B cell (primary cell): ENCODE data around the gene ARHGAP26. TPM values are rescaled to one million over a fixed set of nuclear protein-coding genes. Genes with fewer than 3 reads are reported as not detected.

Experiments
- ATAC-seq: fragments of 200-7000 bp; cut with Tn5 transposase; one replicate; pipeline ENCODE4 v1.10.0; 2021; ENCODE audit warnings: low read depth, mild to moderate bottlenecking, moderate number of reproducible peaks, moderate library complexity
- CTCF ChIA-PET: fragments of 350-600 bp; sonication (Branson Sonifier 250); formaldehyde crosslinking; loops from one replicate; lab custom pipeline; 2021; ENCODE audit warnings: antibody characterized with exemption, inconsistent platforms; lab: Charles Lee
- POLR2A ChIA-PET: fragments of 350-600 bp; sonication (Branson Sonifier 250); formaldehyde crosslinking; loops from one replicate; lab custom pipeline; 2021; ENCODE audit warnings: antibody characterized with exemption; lab: Charles Lee
- DNase-seq: peaks from one replicate; pipeline ENCODE4 v3.0.0; 2013
- H2AFZ ChIP-seq: 2 replicates; pipeline ENCODE4 v1.6.1; 2012; ENCODE audit warnings: mild to moderate bottlenecking, low read depth, low read length; ENCODE audit not compliant: insufficient read depth, poor library complexity, severe bottlenecking
- H3K27ac ChIP-seq, 2 donors: 1 replicate in 1 of 2; 2 replicates in 1 of 2; pipeline ENCODE4 v1.5.1; 2012 to 2013; ENCODE audit warnings: low read length in 2 of 2, mild to moderate bottlenecking in 2 of 2, moderate library complexity in 1 of 2
- H3K27me3 ChIP-seq, 4 experiments: fragments of 200-600 bp in 1 of 4; sonication (generic) in 1 of 4; replicated peaks in 1 of 4; 1 replicate in 2 of 4; 2 replicates in 2 of 4; pipeline versions ENCODE4 v1.6.1 to v1.7.0; 2013 to 2016; ENCODE audit warnings: low read length in 3 of 4, mild to moderate bottlenecking in 2 of 4, mixed read lengths in 1 of 4, moderate library complexity in 1 of 4; ENCODE audit not compliant: insufficient read depth in 4 of 4, control insufficient read depth in 3 of 4; ENCODE audit errors: control extremely low read depth in 1 of 4
- H3K36me3 ChIP-seq, 2 experiments: replicated peaks in 1 of 2; 1 replicate in 1 of 2; 2 replicates in 1 of 2; pipeline versions ENCODE4 v1.6.1 to v1.7.1; 2013; ENCODE audit warnings: low read length in 1 of 2; ENCODE audit not compliant: insufficient read depth in 2 of 2, control insufficient read depth in 1 of 2; ENCODE audit errors: control extremely low read depth in 1 of 2, extremely low read depth in 1 of 2
- H3K4me1 ChIP-seq, 2 donors: fragments of 200-600 bp in 1 of 2; sonication (generic) in 1 of 2; 1 replicate in 1 of 2; 2 replicates in 1 of 2; pipeline versions ENCODE4 v1.5.1 to v1.6.1; 2013 to 2017; ENCODE audit warnings: low read length in 2 of 2; ENCODE audit not compliant: control insufficient read depth in 2 of 2, insufficient read depth in 2 of 2
- H3K4me2 ChIP-seq: replicated peaks from 2 replicates; pipeline ENCODE3; 2012; ENCODE audit warnings: mild to moderate bottlenecking, low read depth, low read length; ENCODE audit not compliant: poor library complexity, severe bottlenecking
- H3K4me3 ChIP-seq, 5 experiments: fragments of 200-600 bp in 1 of 5; sonication (generic) in 1 of 5; 1 replicate in 3 of 5; 2 replicates in 2 of 5; pipeline versions ENCODE4 v1.5.1 to v1.7.0; 2011 to 2016; ENCODE audit warnings: low read length in 4 of 5, mild to moderate bottlenecking in 4 of 5, low read depth in 2 of 5, control low read depth in 1 of 5, moderate library complexity in 1 of 5; ENCODE audit not compliant: insufficient read depth in 1 of 5; ENCODE audit errors: control extremely low read depth in 1 of 5, extremely low read depth in 1 of 5
- H3K79me2 ChIP-seq: fragments of 200-600 bp; sonication (generic); one replicate; pipeline ENCODE4 v1.6.0; 2016; ENCODE audit warnings: low read length; ENCODE audit not compliant: control insufficient read depth, insufficient read depth
- H3K9ac ChIP-seq: fragments of 200-600 bp; sonication (generic); 2 replicates; pipeline ENCODE4 v1.6.1; 2017; ENCODE audit warnings: mild to moderate bottlenecking, low read length, moderate library complexity
- H3K9me3 ChIP-seq, 3 donors: one replicate each; pipeline versions ENCODE4 v1.6.1 to v1.7.1; 2013; ENCODE audit warnings: low read length in 2 of 3; ENCODE audit not compliant: control insufficient read depth in 2 of 3, insufficient read depth in 1 of 3; ENCODE audit errors: control extremely low read depth in 1 of 3
- H4K20me1 ChIP-seq: 2 replicates; pipeline ENCODE4 v1.6.0; 2012; ENCODE audit warnings: mild to moderate bottlenecking, low read length; ENCODE audit not compliant: insufficient read depth, control insufficient read depth, poor library complexity, severe bottlenecking
- H3K27ac Mint-ChIP-seq: one replicate; pipeline ENCODE4 v1.8.0; 2021; ENCODE audit warnings: mixed read lengths
- H3K27me3 Mint-ChIP-seq: one replicate; pipeline ENCODE4 v1.8.0; 2021; ENCODE audit warnings: mixed read lengths
- H3K4me1 Mint-ChIP-seq: one replicate; pipeline ENCODE4 v1.8.0; 2021; ENCODE audit warnings: mixed read lengths
- H3K4me3 Mint-ChIP-seq: one replicate; pipeline ENCODE4 v1.8.0; 2021; ENCODE audit warnings: mixed read lengths
- H3K9me3 Mint-ChIP-seq: one replicate; pipeline ENCODE4 v1.8.0; 2022; ENCODE audit warnings: mixed read lengths; ENCODE audit not compliant: insufficient read depth
- EZH2 ChIP-seq: IDR thresholded peaks from 2 replicates; pipeline ENCODE4 v1.6.1; 2012; ENCODE audit warnings: borderline replicate concordance, low read depth, mild to moderate bottlenecking, moderate library complexity, low read length; ENCODE audit not compliant: insufficient read depth, poor library complexity, severe bottlenecking
- WGBS: methylation state at CpG from one replicate; pipeline ENCODE4 v1.1.5; 2013; ENCODE audit warnings: missing lambda C conversion rate; ENCODE audit not compliant: insufficient coverage; 5-methylcytosine and 5-hydroxymethylcytosine counted together
- intact Hi-C: fragments of 100-400 bp; cut with micrococcal nuclease; formaldehyde crosslinking; loops from one replicate; pipeline ENCODE4 v1.10.0; 2022
- polyA plus RNA-seq: library from polyadenylated mRNA; depleted of rRNA; stranded (reverse); fragments of >200 nt; gene quantifications from 2 replicates; pipeline ENCODE4 v1.2.3, GENCODE V29; 2012
- total RNA-seq, 2 donors: library from RNA; stranded (reverse); fragments of 120-200 nt in 1 of 2; gene quantifications; 1 replicate in 1 of 2; 2 replicates in 1 of 2; pipeline versions ENCODE4 v1.2.3 to v1.2.4, GENCODE V29; 2013 to 2022
- TF ChIP-seq, protein P1 (sequence below): fragments of 200-600 bp; IDR thresholded peaks from one replicate; pipeline ENCODE4 v1.8.0; 2022; ENCODE audit warnings: antibody characterized with exemption, mild to moderate bottlenecking

The ARHGAP26 gene
- total and polyA plus RNA-seq, 2 donors (not counting 1 experiment from before 2014, with no cell fraction given) = 1.8 to 22.5 TPM

- Histone ChIP-seq H3K79me2 (no peaks in the 10 kb centered on the region), H4K20me1 (no peaks in the 10 kb centered on the region), H3K9me3 (no peaks in the 10 kb centered on the region), H2AFZ (no peak overlapping the region), H3K27me3 (no peaks in the 10 kb centered on the region), H3K4me3 (no peak overlapping the region), H3K4me1 (peaks cover 4 to 13% of the 10 kb centered on the region in 2 donors), H3K9ac (no peak overlapping the region), H3K36me3 (no peaks in the 10 kb centered on the region), H3K4me2 (no peak overlapping the region), H3K27ac (no peak overlapping the region)
- Mint-ChIP-seq H3K4me1 (peaks cover 19% of the 10 kb centered on the region), H3K9me3 (no peaks in the 10 kb centered on the region), H3K27me3 (no peaks in the 10 kb centered on the region), H3K27ac (no peak overlapping the region), H3K4me3 (no peak overlapping the region)
- POLR2A ChIA-PET = no interaction called here
- intact Hi-C loops = no loop called here
- CTCF ChIA-PET = interaction anchor here (0.7 kb wide), 1 partner anchor 35 kb away, joined by 3 read pairs; no protein-coding TSS in a partner anchor
- TF ChIP-seq EZH2 = no peak
- DNase-seq (no peak), ATAC-seq (no peak)
- WGBS = 92% methylated on average over 4 of the region's 5 CpGs
Measured at GRCh38 chr5:143120460-143121134, 350.4 kb downstream of the ARHGAP26 start.

- no peaks in the 10 kb centered on the region for H4K20me1 ChIP-seq
- POLR2A ChIA-PET = no interaction called here
- Mint-ChIP-seq H3K4me3 (no peak overlapping the region), H3K4me1 (peaks cover 19% of the 10 kb centered on the region), H3K27me3 (no peaks in the 10 kb centered on the region), H3K9me3 (no peaks in the 10 kb centered on the region), H3K27ac (no peak overlapping the region)
- ATAC-seq = no peak
- no peaks in the 10 kb centered on the region for H3K36me3 ChIP-seq
- intact Hi-C loops = no loop called here
- no peak overlapping the region for H3K27ac ChIP-seq
- peaks cover 4 to 13% of the 10 kb centered on the region in 2 donors for H3K4me1 ChIP-seq
- no peak for TF ChIP-seq EZH2
- TF ChIP-seq, protein P1, sequence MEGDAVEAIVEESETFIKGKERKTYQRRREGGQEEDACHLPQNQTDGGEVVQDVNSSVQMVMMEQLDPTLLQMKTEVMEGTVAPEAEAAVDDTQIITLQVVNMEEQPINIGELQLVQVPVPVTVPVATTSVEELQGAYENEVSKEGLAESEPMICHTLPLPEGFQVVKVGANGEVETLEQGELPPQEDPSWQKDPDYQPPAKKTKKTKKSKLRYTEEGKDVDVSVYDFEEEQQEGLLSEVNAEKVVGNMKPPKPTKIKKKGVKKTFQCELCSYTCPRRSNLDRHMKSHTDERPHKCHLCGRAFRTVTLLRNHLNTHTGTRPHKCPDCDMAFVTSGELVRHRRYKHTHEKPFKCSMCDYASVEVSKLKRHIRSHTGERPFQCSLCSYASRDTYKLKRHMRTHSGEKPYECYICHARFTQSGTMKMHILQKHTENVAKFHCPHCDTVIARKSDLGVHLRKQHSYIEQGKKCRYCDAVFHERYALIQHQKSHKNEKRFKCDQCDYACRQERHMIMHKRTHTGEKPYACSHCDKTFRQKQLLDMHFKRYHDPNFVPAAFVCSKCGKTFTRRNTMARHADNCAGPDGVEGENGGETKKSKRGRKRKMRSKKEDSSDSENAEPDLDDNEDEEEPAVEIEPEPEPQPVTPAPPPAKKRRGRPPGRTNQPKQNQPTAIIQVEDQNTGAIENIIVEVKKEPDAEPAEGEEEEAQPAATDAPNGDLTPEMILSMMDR = no peak
- H3K4me2 ChIP-seq = no peak overlapping the region
- H2AFZ ChIP-seq = no peak overlapping the region
- H3K9me3 ChIP-seq = no peaks in the 10 kb centered on the region
- H3K79me2 ChIP-seq = no peaks in the 10 kb centered on the region
- no peak overlapping the region for H3K9ac ChIP-seq
- no peaks in the 10 kb centered on the region for H3K27me3 ChIP-seq
- CTCF ChIA-PET = no interaction called here
- no peak for DNase-seq
- H3K4me3 ChIP-seq = no peak overlapping the region
- 83% methylated on average over 2 of the region's 3 CpGs for WGBS
Measured at GRCh38 chr5:143121135-143121475, 350.9 kb downstream of the ARHGAP26 start.
